GM18868 (cell line): ENCODE results near the gene TRPM2.

ENCODE experiments used
- ATAC-seq: cut with Tn5 transposase; IDR thresholded peaks from one replicate; pipeline ENCODE4 v1.9.1; 2021; ENCODE audit warnings: mild to moderate bottlenecking, moderate library complexity; ENCODE audit not compliant: unreplicated experiment

Gene TRPM2

DNA sequence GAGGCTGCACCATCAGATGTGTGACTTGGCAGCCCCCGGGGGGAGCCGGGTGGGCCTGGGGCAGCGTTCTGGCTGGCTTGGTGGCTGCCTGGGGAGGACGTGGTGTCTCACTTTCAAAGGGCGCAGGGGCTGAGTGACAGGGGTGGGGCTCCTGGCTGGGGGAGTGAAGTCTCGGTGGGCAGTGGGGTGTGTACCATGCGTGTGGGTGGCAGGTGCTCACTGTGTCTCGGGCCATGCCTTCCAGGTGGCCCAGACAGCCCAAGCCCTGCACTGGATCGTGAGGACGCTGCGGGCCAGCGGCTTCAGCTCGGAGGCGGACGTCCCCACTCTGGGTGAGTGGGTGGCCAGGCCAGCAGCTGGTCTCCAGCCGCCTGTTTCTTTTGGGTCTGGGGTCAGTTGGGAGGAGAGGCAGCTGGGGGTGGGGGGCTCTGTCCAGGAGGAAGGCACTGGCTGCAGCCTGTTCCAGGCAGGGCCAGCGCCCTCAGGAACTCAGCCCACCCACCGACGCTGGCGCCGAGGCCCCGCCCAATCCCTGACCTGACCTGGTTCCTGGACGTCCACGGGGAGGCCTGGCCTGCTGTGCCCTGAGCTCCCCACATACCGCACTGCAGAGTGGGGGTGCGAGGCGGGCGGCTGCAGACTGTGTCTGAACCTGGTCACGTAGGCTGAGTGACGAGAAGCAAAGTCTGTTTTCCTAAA is 71.3 kb downstream of the TRPM2 start:
- no peak for ATAC-seq

DNA sequence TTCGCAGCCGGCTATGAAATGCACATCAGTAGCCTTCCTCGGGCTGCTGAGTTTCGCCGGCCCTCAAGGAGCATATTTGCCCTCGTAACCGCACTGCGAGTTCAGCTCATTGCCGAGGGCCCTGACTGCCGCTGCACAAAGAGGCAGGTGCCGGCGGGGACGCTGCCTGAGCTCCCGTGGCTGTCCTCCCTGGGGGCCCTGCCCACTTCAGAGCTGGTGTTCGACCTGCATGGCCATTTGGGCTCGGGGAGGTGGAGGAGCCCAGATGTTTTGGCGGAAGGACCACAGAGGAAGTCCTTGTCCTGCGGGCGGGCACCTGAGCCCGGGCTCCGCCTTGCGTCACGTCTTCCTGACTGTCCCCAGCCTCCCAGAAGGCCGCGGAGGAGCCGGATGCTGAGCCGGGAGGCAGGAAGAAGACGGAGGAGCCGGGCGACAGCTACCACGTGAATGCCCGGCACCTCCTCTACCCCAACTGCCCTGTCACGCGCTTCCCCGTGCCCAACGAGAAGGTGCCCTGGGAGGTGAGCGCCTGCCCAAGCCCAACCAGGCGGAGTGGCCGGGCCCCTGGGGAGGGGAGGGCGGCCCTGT is 72.0 kb downstream of the TRPM2 start:
- no peak for ATAC-seq

DNA sequence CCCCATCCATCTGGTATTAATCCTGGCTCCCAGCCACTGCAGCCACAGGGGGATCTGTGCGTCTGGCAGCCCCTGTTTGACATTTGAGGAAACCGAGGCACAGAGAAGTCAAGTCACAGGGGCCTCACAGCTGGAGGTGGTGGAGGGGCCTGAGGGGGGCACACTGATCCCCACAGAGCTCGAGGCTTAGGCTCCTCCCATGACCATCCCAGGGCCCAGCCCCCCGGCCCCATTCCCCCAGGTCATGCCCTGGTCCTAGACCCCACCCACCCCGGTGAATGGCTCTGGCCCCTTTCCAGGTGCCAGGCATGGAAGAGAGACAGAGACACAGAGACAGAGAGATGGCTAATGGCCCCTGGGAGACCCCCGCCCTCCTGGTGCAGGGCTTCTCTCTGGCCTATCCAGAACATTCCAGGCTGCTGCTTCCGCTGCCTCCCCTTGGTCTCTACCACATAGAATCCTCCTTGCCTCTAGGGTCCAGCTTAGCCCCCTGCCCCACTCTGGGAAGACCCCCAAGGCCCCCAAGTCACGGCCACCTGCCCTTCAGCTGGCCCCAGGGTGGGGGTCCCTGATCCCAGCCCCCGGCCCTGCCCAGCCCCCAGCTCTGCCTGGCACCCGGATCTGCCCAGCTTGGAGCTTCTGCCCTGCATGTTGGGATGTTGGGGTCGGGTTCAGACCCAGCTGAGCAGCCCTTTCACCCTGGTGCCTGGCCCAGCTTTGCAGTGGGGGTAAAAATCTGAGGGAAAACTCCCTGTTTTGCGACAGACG is 72.7 kb downstream of the TRPM2 start:
- no peak for ATAC-seq

DNA sequence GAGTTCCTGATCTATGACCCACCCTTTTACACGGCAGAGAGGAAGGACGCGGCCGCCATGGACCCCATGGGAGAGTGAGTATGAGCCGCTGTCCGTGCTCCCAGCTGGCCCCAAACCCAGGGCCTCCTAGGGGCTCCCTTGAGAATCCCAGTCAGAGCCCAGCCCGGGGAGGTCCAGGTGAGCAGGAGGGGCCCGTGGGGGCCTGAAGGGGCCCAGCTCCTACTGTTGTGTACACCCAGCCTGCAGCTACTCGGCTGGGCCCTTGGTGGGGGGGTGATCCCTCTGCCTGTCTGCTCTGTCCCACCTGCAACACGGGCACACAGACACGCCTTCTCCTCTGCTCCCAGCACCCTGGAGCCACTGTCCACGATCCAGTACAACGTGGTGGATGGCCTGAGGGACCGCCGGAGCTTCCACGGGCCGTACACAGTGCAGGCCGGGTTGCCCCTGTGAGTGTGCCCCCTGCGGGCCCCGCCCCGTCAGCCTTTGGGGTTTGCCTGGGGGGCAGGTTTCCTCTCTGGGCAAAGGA is 73.3 kb downstream of the TRPM2 start:
- no peak for ATAC-seq

DNA sequence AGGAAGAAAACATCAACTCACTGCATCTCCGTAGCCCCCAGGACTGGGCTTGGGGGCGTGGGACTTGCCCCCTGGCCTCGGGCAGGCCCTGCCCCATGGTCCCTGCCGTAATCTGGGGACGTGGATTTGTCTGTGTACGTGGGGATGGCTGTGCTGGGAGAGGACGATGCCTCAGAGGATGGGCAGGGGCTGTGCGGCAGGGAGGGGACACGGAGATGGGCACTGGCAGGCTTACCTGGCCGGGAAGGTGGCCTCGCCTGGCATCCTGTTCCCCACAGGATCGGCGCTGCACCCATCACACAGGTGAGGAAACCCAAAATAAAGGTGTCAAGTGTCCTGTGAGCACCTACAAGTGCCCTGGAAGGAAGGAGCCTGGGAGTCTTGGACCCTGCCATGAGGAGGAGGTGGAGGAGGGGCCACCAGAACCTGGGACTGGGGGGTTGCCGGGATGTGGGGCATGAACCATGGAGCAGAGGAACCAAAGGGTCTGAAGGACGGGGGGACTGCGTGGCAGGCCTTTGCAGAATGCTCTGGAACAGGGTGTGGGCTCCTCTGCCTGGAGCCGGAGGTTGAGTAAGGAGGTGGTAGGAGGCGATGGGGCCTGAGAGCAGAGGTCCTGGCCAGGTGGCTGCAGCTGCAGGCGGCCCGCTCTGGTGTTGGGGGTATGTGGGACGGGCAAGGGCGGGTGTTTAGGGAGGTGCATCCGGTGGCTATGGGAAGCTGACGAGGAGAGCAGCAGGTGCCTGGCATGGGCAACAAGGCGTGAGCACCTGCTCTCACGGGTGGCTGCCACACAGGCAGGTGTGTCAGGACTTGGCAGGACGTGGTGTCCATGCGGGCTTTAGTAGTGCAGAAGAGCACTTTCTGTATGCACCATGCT is 74.1 kb downstream of the TRPM2 start:
- no peak for ATAC-seq

DNA sequence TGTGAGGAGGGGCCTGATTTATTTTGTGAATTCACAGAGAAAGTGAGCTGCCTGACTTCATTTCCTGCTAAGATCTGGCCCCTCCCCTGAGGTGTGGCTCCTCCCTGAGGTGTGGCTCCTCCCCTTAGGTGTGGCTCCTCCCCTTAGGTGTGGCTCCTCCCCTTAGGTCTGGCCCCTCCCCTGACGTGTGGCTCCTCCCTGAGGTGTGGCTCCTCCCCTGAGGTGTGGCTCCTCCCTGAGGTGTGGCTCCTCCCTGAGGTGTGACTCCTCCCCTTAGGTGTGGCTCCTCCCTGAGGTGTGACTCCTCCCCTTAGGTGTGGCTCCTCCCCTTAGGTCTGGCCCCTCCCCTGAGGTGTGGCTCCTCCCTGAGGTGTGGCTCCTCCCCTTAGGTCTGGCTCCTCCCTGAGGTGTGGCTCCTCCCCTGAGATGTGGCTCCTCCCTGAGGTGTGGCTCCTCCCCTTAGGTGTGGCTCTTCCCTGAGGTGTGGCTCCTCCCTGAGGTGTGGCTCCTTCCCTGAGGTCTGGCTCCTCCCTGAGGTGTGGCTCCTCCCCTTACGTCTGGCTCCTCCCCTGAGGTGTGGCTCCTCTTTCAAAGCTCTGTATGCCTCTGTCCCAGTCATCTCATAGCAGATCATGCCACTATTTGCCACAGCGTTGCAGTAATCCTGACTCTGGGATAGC is 75.0 kb downstream of the TRPM2 start:
- no peak for ATAC-seq

DNA sequence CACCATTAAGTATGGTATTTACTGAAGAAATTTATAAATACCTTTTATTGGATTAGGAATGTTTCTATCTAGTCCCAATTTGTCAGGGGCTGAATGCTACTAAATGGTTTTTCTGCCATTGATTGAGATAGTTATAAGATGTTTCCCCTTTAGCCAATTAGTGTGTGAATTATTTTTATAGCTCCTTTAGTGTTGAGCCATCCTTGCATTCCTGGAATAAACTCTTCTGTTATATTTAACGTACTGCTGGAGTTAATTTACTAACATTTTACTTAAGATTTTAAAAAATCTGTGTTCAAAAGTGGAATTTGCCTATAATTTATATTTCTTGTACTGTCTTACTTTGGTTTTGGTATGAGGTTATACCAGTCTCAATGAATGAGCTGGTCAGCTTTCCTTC is 76.5 kb downstream of the TRPM2 start:
- no peak for ATAC-seq

DNA sequence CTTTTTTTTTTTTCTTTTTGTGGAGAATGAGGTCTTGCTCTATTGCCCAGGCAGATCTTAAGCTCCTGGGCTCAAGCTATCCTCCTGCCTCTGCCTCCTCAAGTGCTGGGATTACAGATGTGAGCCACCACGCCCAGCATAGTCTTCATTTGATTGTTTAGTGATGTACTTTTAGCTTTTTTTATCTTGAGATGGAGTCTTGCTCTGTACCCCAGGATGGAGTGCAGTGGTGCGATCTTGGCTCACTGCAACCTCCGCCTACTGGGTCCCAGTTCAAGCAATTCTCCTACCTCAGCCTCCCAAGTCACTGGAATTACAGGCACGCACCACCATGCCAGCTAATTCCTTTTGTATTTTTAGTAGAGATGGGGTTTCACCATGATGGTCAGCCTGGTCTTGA is 77.9 kb downstream of the TRPM2 start:
- ATAC-seq = no peak

DNA sequence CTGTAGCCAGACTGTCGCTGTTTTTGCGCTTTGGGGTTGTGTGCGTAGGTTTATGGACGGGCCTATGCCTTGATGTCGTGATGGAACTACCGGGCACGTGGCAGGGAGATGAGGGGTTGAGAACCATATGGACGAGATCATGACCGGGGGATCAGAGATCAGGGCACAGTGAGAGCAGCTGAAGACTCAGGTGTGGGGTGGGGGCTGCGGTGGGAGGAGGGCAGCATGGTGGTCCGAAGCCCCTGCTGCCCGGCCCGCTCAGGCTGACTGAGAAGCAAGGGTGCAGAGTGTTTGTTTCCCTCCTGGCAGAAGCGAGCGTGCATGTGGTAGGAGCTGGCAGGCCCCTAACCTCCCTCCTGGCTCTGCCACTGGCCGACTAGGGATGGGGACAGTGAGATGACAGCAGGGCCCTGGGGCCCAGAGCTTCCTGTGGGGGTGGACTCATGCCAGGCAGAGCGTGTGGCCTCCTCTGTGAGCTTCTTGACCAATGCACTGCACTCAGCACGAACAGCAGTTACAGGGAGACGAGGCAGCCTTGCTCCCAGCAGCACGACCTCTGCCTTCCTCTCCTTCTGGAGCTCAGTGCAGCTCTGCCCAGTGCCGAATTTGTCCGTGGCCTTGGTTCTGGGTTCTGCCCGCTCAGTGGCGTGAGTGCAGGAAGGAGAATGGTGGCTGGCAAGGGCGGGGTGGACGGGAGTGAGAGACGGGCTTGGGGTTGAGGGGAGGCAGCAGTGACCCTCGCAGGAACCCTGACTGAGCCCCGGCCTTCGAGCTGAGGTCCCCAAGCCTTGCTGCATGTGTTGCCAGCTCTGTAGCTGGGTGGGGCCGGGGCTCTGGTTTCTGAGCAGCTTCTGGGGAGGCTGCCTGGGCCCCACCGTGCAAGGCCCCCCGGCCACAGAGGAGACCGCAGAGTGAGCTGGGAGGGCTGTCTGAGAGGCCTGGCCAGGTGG is 79.7 kb downstream of the TRPM2 start:
- no peak for ATAC-seq

DNA sequence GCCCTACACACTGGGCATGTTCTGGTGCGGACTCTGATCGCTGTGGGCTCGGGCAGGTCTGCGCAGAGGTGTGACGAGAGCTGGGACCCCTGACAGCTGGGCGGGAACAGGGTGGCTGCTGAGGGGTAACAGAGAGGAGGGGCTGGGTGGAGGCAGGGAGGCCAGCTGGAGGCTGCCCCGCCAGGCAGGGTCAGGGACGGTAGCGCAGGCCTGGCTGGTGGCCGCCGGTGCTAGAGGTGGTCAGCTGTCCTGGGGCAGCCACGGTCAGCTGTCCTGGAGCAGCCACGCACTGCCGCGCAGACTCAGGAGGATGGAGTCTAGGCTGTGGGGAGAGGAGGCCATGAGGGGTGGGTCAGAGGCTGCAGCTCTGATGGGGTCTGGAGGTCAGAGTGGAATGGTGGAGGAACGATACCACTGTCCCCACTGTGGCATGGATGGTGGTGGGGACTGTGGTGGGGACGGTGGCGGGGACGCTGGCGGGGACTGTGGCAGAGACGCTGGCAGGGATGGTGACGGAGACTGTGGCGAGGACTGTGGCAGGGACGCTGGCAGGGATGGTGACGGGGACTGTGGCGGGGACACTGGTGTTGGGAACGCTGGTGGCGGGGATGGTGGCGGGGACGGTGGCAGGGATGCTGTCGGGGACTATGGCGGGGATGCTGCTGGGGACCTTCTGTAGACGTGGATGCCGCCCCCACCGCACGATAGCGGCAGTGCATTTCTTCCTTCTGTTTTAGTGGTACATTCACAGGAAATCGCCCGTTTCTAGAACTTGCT is 80.6 kb downstream of the TRPM2 start:
- no peak for ATAC-seq

DNA sequence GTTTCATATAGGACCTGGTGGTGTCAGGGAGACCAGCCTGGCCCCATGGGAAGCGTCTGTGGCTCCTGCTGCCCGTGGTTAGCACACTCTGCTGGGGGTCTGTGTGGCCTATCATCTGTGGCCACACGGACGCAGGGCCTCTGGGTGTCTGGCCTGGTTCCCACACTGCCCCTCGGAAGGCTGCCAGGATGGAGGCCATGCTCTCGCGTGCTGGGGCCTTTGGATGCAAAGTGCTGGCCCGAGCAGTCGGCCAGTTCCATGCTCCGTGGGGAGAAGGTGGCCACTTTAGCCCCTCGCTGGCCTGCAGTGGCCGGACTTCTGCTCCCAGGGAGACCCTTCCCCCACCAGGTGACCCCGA is 81.1 kb downstream of the TRPM2 start:
- ATAC-seq = no peak

DNA sequence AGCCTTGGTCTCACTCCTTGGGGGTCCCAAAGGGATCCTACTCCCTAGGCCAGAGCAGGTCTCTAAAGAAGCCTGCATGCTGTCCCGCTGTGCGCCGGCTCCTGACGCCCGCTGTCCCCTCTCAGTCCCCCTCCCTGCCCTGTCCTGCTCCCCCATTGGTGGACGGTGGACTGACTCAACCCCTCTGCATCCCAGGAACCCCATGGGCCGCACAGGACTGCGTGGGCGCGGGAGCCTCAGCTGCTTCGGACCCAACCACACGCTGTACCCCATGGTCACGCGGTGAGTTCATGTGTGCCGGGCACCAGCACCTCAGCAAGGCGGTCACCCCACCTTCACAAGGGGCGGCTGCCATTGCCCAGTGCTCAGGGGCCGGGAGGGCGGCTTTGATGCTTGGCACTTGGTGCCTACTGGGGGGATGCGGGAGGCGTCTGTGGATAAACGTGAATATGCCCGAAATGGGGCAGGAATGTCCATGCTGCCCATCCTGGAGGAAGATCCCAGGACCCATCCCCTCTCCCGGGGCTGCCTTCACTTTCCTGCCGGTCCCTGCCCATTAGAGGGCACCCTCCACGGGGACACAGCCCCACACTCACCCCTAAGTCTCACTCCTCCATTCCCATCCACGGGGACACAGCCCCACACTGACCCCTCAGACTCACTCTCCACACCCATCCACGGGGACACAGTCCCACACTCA is 81.7 kb downstream of the TRPM2 start:
- no peak for ATAC-seq

DNA sequence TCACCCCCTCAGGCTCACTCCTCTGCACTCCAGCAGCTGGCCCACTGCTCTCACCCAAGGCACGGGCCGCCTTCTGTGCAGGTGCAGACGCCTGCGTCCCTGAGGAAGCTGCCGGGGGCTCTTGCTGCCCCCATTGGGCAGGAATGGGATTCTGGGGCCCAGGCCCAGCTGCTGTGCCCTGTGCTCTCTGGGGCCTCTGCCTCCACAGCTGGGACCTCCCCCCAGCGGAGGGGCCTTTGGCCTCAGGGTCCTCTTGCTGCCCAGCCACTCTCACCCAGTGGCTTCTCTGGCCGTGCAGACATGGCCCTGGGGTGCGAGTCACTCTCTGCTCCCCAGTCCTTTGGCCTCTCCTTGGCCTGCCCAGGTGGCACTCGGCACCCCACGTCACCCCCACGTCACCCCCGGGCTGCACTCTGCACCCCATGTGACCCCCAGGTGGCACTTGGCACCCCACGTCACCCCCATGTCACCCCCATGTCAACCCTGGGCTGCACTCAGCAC is 82.7 kb downstream of the TRPM2 start:
- no peak for ATAC-seq

DNA sequence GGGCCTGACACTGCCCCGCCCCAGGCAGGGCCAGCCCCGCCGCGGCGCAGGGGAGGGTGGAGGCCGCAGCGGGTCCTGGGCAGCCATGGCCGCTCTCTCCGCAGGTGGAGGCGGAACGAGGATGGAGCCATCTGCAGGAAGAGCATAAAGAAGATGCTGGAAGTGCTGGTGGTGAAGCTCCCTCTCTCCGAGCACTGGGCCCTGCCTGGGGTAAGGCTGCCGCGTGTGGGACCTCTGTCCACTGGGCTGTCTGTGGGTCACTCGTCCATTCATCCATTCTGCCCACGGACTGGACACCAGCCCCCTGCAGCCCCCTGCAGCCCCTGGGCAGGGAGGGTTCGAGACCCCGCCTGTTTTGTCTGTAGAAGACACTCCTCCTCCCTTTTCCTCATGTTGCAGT is 83.5 kb downstream of the TRPM2 start:
- no peak for ATAC-seq

DNA sequence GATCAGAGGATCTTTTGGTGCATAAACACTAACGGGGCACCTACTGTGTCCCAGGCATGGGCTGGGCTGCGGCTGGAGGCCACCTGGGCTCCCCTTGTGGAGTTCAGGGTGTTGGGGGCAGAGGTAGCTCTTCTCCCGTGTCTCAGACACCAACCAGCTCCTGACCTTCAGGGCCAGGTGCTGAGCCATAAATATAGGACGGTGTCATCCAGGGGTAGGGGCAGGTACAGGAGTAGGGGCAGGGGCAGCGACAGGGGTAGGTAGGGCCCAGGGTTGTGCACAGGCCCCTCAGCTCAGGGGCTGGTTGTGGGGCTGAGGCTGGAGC is 83.9 kb downstream of the TRPM2 start:
- no peak for ATAC-seq

DNA sequence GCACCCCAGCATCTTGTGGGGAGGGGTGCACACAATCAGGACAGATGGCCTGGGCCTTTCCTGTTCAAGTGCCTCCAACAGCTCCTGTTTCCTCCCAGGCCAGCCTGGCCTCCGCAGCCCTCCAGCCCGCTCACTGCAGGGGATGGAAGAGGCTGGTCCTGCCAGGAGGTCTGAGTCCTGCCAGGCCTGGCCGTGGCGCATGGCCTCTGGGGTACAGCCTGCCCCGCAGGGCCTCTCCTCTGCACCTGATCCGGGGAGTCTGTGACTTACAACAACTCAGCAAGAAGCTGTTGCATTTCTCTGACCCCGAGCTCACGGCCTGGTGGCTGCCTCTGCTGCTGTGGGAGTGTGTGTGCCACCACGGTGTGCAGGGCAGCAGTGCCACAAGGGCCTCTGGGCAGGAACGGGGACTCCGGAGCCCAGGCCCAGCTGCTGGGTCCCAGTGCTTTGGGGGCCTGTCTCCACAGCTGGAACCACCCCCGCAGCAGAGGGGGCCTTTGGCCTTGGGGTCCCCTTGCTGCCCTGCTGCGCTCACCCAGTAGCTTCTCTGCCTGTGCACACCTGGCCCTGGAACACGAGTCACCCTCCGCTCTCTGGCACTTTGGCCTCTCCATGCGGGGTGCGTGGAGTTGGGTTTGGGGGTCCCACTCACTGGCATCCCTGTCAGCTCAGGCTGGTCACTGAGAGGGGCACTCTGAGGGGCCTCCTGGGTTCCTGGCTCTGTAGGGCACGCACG is 84.4 kb downstream of the TRPM2 start:
- no peak for ATAC-seq

DNA sequence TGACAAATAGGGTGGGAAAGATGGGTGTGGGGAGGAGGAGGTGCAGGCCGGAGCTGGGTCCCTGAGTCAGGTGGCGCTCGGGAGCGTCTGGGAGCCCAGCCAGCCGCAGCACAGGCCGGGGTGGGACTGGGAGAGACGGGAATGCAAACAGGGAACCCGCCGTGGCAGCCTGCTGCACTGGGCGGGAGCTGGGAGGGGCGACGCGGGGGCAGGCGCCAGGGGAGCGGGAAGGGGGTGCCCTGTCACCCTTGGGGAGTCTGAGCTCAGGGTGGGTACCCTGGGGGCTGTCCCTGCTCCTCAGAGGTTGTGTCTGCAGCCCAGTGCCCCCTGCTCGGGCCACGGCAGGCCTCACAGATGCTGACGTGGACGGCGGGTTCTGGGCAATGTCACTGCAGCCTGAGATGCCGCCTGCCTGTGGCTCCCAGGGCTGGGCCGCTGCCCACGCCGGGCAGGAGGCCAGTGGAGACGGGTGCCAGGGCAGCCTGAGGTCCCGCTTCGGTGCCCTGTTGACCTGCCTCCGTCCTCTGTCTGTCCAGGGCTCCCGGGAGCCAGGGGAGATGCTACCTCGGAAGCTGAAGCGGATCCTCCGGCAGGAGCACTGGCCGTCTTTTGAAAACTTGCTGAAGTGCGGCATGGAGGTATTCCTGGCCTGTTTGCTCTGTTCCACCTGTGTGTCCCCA is 85.2 kb downstream of the TRPM2 start:
- ATAC-seq = no peak
